Ureter (tissue), 1 donor: ENCODE measurements around the gene CRIM1. TPM values are rescaled to one million over a fixed set of nuclear protein-coding genes. Genes with fewer than 3 reads are reported as not detected.

Source experiments
- DNase-seq: peaks from one replicate; pipeline ENCODE4 v3.0.0-alpha.2; 2020; ENCODE audit warnings: low spot score
- total RNA-seq: library from RNA; stranded (reverse); gene quantifications from one replicate; pipeline ENCODE4 v1.2.4, GENCODE V29; 2023
- donor health status: DM: yes; HTN: yes; CAD: no.

Gene CRIM1
- total RNA-seq, 1 donor from 2014 or later: 95.0 TPM

DNA sequence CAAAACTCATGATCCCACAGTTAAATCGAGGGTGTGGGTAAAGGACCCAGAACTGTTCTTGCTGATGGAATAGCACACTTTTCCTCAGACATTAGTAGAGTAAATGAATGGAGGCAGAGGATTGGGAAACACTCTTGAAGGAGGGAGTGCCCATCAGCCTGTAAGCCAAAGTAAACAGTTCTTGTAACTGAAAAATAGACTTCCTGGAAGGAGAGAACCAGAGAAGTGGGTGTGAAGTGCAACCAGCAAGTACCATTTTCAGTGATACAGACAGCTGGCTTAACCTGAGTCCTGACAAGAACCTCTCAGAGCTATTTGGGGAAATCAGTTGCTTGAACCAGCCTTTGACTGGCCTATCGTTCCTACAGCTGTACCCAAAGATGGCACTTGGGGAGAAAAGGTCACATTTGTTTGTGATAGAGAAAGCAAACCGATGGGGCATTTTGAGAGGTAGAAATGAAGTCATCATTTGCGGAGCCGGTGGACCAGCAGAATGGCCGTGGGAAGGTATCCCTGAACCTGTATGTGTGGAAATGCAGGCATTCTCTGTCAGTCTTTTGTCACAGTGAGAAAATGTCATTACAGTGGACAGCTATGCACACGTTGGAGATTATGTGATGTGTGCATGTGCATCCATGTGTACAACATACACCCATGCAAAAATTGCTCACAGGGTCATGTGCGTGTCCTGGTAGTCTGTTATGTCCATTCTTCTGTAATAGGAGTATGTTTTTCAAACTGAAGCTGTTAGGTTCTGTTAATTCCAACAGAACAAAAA, 17.8 kb downstream of the CRIM1 start:
- DNase-seq: no peak

DNA sequence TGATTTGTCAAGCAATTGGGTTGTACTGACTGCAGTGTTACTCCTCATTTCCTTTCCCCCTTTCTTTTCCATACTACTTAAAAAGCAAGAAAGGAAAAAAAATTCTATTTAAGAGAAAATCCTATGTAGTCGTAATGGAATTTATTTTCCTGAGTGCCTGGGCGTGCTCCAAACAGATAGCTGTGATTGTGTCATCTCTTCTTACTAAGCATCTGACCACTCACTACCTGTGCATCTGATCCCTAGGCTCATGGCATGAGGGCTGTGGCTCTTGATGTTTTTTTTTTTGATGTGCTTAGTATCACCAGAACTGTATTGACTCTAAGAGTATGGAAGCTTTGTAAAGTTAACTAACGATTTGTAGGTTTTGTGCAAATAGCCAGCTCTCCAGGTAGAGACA, 19.0 kb downstream of the CRIM1 start:
- no peak for DNase-seq

- peak; percentile 73 for DNase-seq
Observed at GRCh38 chr2:36376319-36376765, 20.8 kb downstream of the CRIM1 start.

DNA sequence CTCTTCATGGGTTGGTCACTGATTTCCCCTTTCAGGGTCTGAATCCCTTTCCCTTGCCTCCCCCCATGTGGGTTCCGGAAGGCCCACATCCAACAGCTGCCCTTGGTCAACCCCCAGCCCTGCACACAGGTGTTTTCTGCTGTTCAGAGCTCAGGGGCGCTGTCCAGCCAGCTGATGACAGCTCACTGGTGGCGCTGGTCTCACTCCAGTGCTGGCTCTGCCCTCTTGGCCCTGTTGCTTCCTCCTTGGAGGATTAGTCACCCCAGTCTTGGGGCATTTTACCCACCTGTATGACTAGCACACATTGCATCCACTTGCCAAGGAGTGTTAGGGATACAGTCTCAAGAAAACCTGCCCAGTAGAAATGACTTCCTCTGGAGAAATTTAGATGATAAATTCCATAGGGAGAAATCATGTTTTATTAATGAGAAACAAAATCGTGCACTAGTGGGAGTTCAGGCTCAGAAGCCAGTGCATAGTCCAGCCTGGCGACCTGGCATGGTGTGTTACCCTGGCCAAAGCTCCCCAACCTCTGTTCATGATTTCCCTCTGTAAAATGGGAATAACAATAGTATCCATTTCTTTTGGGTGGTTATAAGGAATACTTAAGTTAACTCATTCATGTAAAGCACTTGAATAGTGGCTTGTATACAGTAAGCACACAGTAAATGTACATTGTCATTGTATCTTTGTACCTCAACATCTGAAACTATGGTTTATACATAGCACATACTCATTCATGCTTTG, 21.6 kb downstream of the CRIM1 start:
- DNase-seq: no peak

DNA sequence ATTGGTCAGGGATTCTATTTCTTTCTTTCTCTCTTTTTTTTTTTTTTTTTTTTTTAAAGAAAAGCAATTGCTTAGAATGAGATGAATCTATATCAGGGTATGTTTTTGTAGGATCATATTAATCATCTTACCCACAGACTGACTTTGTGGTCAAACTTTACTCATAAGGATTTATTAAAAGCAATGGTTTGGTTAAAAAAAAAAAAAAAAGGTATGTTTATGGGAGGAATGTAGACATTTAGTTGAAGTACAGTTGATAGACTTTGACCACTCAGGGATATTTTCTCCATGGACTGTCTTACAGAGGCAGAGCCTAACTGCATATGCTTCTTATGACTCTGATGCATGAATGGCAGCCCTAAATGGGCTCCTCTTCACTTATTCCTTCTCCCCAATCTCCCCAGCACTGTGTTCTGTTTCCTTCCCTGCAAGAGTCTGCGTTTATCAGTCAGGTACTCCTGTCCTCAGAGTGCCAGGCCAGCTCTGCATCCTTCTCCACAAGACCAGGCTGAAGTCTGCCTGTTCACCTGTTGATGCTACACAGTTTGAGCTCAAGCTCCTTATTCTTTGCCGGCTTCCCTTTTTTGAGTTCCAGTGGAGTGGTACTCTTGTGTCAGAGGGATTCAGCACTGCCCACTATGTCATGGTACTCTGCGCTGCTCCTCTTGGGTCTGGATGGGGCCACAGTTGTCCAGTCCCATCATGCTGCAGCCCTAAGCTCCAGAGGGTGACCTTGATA, 24.3 kb downstream of the CRIM1 start:
- DNase-seq: no peak

DNA sequence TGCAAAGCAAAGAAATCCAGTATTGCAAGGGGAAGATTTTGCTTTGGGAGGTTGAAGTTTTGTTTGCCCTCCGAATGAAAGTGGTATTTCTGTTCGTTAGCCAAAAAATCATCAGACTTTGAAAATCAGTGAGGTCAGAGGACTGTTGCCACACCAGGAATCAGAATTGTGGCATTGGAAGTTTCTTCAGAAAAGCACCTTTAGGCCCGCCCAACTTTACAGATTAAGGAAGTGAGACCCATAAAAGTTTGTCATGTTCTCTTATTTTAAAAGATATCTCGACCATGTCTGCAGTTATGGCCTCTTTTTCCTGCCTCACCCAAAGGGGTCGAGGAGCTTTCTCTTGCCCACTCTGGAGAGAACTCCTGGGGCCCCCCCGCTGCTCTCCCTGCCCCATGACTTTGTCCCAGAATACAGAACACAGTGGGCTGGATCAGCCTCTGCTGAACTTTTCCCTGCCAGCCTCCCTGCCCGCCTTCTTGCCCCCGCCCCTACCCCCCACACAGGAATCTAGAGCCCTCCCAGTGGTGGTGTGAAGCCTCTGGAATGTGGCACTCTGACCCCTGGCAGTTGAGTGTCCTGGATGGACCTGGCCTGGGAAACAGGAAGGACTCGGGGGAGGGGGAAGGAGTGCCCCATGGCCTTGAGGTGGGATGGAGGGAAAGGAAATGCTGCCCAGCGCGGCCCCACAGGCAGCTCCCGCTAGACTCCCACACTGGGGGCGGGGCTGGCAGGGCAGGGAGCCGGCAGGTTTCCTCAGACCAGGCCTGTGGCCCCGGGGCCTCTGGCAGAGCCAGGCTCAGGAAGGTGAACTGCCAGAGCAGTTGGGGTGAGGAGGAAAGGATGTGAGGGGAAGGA, 25.3 kb downstream of the CRIM1 start:
- DNase-seq: no peak

GRCh38 chr2:36381993-36382392, 26.4 kb downstream of the CRIM1 start:
- no peak for DNase-seq

DNA sequence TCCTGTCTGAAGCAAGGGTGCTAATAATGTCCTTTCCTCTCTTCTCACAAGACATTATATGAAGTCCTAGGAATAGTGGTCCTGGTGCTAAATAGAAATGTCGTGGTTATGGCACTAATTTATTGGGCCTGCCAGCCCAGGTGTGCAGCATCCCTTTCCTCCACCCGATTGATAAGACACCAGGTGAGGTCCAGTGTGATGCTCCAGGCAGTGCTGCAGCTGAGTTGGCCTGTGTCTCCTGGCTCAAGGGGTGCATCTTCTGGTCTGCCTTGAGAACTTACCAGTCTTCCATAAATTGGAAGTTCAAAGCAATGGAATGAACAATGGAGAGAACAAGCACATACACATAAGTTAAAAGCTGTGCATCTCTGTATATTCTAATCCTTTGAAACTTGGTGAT, 26.9 kb downstream of the CRIM1 start:
- DNase-seq: no peak

DNA sequence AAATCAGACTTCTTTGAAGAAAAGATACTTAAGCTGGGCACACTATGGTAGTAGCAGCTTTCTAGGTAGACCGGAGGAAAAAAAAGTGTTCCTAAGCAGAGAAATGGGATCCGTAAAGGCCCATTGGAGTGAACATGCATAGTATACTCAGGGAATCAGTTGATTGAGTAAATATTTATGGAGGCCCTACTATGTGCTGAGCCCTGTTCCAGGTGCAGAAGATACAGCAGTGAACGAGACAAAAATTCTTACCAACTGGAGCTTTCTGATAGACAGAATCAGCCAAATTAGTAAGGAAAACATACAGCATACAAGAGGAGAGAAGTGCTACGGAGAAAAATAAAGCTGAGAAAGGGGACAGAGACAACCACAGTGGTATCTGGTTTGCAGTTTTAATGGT, 28.1 kb downstream of the CRIM1 start:
- DNase-seq: no peak

DNA sequence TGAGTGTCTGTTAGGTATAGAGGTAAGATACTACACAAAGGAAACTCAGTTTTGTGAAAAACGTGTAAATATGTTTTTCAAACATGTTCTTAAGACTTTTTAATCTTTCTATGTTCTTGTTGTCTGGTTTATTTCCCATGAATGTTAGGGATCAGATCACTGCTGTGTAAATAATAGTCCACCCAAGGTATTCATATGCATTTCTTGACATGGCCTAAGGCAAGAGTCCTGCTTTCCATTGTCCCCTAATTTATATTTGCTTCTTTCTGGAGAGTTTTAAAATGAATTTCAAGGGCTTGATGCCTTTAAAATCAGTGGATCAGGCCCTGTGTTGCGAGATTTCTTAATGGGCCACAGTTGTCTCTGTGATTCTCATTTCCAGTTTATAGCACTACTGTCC, 28.9 kb downstream of the CRIM1 start:
- no peak for DNase-seq

DNA sequence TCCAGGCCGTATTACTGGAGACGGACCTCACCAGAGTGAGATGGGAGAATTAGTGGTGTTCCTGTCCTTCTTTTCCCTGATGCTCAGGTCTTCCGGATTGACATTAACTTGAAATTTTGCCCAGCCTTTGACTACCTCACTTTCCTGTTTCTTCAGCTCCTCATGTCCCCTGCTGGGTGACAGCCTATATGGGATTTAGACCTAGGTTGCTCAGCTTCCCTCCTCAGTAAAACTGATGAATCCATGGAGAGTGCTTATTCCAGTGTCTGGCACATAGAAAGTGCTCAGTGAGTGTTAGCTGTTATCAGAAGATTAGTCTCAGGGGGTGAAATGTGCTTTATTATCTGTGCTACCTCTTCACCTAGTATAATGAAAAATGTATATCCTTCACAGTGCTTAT, 30.0 kb downstream of the CRIM1 start:
- DNase-seq: no peak

- DNase-seq: no peak
Observed at GRCh38 chr2:36387258-36387916, 31.8 kb downstream of the CRIM1 start.

- no peak for DNase-seq
Observed at GRCh38 chr2:36388472-36388871, 32.9 kb downstream of the CRIM1 start.

GRCh38 chr2:36389091-36389564, 33.5 kb downstream of the CRIM1 start:
- DNase-seq: no peak

DNA sequence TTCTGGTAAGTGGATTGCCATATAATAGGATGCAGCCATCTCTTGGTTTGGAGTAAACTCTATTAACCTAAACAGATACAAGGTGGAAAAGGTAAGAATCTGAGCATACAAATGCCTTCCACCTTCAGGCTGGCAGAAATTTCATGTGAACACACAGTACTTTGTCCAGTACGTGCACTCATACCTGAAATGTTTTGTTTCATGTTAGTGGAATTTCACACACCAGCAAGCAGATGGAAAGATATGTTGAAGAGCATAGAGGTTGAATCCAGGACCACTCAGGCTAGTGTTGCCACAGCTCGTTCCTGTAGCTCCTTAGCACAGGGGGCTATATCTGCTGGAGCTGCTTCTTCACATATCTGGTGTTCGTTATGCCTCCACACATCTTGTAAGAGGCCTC, 34.0 kb downstream of the CRIM1 start:
- DNase-seq: no peak

GRCh38 chr2:36392571-36393255, 37.1 kb downstream of the CRIM1 start:
- DNase-seq: no peak

GRCh38 chr2:36393738-36394256, 38.2 kb downstream of the CRIM1 start:
- DNase-seq: no peak

DNA sequence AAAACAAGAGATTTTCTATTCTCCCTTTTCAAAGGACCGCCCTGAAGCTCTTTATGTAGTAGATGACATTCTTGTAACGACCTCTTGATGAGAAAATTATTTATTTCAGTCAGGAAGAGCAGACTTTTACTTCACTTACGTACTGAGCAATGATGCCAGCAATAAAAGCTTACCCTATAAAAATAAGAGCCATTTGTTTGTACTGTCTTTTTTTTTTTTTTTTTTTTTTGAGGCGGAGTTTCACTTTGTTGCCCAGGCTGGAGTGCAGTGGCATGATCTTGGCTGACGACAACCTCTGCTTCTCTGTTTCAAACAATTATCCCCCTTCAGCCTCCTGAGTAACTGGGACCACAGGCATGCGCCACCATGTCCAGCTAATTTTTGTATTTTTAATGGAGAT, 39.2 kb downstream of the CRIM1 start:
- DNase-seq: no peak

- DNase-seq: no peak
Observed at GRCh38 chr2:36395866-36396265, 40.3 kb downstream of the CRIM1 start.
